Measurements from ENCODE around the gene CLDN9.

DNA sequence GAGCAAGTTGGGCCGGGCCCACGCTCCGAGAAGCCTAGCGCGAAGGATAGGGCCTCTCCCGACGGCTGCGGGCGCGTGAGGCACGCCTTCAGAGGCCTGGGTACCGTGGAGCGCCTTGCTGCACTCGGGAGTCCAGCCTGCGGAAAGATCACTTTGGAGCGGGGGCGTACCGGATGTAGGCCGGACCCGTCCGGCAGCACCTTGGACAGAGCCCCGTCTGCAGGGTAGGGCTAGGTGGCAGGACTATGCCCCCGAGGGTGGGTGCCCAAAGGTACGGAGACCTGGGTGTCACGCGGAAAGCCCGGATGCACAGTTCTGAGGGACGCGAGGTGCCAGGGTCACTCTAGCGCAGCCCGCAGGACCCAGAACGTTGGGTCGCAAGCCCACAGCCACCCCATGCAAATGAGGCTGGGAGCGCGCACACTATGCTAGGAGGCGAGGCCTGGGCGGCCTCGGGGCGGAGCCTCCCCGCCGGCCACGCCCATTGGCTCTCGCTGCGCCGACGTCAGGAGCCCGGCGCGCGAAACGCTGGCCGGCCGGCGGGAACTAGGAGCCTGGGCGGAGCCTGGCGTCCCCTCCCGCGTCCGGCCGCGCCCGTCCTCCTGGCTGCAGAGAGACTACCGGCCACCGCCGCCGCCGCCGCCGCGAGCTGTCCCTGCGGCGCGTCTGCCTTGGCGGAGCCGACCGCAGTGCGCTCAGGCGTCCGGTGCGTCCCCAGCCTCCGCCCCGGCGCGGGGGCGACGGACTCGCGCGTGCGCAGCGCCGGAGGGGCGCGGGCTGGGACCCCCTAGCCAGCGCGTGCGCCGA, 43.8 kb upstream of the CLDN9 start, which contains the start of gene PAQR4:
- TF ChIP-seq, protein P1, sequence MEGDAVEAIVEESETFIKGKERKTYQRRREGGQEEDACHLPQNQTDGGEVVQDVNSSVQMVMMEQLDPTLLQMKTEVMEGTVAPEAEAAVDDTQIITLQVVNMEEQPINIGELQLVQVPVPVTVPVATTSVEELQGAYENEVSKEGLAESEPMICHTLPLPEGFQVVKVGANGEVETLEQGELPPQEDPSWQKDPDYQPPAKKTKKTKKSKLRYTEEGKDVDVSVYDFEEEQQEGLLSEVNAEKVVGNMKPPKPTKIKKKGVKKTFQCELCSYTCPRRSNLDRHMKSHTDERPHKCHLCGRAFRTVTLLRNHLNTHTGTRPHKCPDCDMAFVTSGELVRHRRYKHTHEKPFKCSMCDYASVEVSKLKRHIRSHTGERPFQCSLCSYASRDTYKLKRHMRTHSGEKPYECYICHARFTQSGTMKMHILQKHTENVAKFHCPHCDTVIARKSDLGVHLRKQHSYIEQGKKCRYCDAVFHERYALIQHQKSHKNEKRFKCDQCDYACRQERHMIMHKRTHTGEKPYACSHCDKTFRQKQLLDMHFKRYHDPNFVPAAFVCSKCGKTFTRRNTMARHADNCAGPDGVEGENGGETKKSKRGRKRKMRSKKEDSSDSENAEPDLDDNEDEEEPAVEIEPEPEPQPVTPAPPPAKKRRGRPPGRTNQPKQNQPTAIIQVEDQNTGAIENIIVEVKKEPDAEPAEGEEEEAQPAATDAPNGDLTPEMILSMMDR (IDR thresholded peaks at IDR 0.05) = no peak
- no peak for TF ChIP-seq ZFX (IDR thresholded peaks at IDR 0.05; ENCODE audit: borderline replicate concordance)
